Activated CD4-positive, alpha-beta T cell treated with anti-CD3 and anti-CD28 coated beads, Interleukin-2, amount 50 U/mL, for 48 hours (primary cell): Measurements from ENCODE around the gene ARL10.

Experiments used
- DNase-seq, 2 experiments: peaks; one replicate each; pipeline ENCODE4 v3.0.0-alpha.2; 2020

ARL10 gene

GRCh38 chr5:176365351-176366231 lies at the start of gene ARL10:
TSS of gene ARL10 (plus strand) at chr5:176365487. CDS start at chr5:176365564, 77 bp downstream.
- peak; percentile 66 to 73 for DNase-seq

- DNase-seq = no peak
Measured at GRCh38 chr5:176317534-176318374, 47.5 kb upstream of the ARL10 start.

- DNase-seq = no peak
Measured at GRCh38 chr5:176319827-176320554, 45.3 kb upstream of the ARL10 start.

GRCh38 chr5:176320577-176320976 lies 44.7 kb upstream of the ARL10 start:
- no peak for DNase-seq

DNA sequence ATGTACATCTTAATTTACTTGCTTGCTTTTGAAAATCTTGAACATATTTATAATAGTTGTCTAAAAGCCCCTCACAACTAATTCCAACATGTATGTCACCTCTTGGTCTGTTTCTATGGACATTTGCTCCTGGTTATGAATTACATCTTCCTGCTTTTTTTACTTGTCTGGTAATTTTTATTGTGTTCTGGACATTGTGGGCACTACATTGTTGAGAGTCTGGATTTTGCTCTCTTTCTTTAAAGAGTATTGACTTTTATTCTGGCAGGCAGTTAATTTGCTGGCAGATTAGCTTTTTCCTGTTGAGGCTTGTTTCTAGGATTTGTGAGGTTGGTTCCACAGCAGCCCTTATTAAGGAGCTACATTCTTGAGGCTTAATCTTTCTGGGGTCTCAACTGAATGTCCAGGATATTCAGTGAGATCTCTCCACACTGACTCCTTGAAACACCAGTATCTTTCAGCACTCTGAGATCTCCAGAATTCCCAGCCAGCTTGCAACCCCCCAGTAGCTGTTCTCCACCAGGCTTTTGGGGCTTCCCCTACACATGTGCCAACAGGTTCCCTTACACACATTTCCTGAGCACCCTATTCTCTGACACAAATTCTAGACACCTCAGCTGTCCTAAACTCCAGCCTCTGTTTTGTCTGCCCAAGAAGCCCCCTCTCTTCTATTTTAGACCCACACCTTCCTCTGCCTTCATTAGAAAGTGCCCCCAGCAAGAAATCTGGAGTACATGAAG lies 31.1 kb upstream of the ARL10 start:
- no peak for DNase-seq

GRCh38 chr5:176337913-176338312 lies 27.4 kb upstream of the ARL10 start:
- DNase-seq = no peak

DNA sequence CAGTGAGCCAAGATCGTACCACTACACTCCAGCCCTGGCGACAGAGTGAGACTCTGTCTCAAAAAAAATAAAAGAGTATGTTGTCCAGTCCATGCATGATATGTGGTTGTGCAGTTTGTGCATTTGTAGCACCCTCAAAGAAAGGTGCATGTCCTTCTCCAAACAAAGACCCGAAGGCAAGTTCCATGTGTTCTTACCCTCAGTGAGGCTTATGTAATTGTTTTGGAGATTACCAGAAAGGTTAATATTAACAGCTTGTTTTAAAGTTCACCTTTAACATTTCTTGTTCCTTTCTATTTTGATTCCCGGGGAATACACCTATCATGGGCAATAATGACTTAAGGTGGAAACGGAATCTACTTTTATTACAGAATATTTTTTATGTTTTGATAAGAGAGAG lies 26.0 kb upstream of the ARL10 start:
- DNase-seq = no peak

- no peak for DNase-seq
Measured at GRCh38 chr5:176341325-176342157, 23.7 kb upstream of the ARL10 start.

- no peak for DNase-seq
Measured at GRCh38 chr5:176342158-176342483, 23.2 kb upstream of the ARL10 start.

- DNase-seq = no peak
Measured at GRCh38 chr5:176342766-176343458, 22.4 kb upstream of the ARL10 start.

DNA sequence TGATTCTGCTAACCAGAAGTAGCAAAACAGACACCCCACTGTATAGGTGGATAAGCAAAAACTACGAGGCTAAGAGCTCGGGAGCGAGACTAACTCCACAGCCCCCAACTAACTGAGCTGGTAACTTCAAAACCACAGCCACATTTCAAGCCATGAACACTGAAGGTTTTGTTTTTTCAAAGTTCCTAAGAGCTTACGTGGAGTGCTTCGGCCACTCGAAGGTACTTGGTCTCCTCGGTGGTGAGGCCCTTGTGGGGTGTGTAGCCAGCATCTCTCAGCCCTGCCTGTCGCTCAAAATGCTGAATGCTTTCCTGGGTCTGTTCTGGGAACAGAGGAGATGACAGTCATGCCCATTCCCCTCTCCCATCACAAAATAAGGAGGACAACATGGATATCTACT lies 14.9 kb upstream of the ARL10 start:
- no peak for DNase-seq

GRCh38 chr5:176352116-176352878 lies 13.0 kb upstream of the ARL10 start:
- DNase-seq = no peak

GRCh38 chr5:176353533-176353932 lies 11.8 kb upstream of the ARL10 start:
- DNase-seq = no peak

GRCh38 chr5:176355400-176356178 lies 9.7 kb upstream of the ARL10 start:
- no peak for DNase-seq

GRCh38 chr5:176356179-176356566 lies 9.1 kb upstream of the ARL10 start:
- no peak for DNase-seq

- no peak for DNase-seq
Measured at GRCh38 chr5:176359658-176360057, 5.6 kb upstream of the ARL10 start.

GRCh38 chr5:176360894-176361436 lies 4.3 kb upstream of the ARL10 start:
- peak; percentile 22 to 24 for DNase-seq

GRCh38 chr5:176361437-176362232 lies 3.7 kb upstream of the ARL10 start, which contains the start of gene KIAA1191:
TSS of gene KIAA1191 (minus strand) at chr5:176361764. CDS start at chr5:176359508, 2,256 bp downstream.
- DNase-seq = peak; percentile 93 to 95
